HG03060 (cell line): ENCODE data around the gene ADRA2B.

Experiments used
- ATAC-seq: cut with Tn5 transposase; IDR thresholded peaks from one replicate; pipeline ENCODE4 v1.9.1; 2021; ENCODE audit warnings: low read depth, moderate number of reproducible peaks; ENCODE audit not compliant: unreplicated experiment

The ADRA2B gene

DNA sequence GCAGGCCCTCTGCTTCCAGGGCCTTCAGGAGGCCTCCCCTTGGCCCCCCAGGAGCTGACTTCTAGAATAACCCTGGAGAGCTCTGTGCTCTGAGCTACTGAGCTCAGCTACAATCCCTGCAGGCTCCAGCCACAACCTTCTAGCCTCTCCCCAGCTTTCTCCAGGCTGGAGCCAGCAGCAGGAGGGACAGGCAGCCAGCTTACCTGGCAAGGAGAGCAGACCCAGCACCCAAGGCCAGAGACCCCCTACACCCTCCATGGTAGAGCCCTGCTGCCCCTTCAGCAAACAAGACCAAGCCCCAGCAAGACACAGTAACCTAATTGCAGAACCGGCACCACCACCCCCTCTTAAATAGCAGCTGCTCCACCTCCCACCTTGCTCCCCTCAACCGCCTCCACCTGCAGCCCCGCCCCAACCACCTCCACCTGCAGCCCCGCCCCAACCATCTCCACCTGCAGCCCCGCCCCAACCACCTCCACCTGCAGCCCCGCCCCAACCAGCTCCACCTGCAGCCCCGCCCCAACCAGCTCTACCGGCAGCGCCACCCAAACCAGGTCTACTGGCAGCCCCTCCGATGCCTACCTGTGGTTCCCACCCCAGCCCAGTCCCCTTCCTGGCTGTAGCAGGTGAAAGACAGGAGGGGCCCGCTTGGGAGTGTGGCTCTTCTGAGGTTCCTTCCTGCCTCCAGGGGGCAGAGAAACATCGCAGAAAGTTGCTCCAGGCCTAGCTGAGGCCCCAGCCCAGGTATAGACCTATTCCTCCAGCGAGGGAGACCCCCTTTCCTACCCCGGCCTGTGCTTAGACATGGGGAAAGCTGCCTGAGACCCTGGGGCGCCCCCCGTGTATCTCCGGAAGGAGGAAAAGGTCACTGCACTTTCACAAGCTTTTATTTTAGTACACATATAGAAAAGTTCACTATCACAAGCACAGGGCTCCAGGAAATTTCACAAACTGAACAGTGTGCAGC is 22.1 kb upstream of the ADRA2B start, which contains the start of gene ASTL:
Gene ASTL (minus strand): TSS at position 324 of the 967 bp plus-strand sequence. CDS start 66 bp downstream, at position 258.
- no peak for ATAC-seq

DNA sequence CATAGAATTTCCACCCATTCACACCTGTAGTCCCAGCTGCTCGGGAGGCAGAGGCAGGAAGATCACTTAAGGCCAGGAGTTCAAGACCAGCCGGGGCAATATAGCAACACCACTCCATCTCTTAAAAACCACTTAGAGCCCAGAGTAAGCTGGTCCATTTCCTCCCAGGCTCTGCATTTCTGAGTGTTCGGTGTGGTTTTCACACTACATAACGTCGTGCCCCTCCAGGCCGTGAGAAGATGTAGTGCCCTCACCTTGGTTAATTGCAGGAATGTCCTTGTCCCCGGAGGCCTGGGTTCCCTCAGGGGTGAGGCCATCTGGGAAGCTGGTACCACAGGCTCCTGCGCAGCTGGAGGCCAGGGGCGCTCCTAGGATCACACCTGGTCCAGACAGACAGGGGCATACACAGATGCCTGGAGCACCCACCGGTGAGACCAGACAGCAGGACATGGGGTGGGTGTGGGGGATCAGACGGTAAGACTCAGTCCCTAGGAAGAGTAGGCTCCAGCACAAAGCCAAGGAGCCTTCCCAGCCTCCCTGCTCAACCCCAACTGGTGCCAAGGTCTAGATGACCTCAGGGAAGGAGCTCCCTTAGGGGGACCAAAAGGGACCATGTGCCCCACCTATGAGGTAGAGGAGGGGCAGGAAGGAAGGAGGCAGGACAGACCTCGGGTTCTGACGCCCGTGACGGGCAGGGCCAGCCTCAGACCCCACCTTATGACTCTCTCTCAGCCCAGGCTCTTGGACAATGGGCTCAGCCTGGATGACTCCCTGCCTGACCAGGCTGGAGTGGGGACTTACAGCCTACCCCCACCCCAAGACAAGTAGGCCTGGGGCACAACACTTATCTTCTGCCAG is 21.2 kb upstream of the ADRA2B start:
- ATAC-seq = no peak

DNA sequence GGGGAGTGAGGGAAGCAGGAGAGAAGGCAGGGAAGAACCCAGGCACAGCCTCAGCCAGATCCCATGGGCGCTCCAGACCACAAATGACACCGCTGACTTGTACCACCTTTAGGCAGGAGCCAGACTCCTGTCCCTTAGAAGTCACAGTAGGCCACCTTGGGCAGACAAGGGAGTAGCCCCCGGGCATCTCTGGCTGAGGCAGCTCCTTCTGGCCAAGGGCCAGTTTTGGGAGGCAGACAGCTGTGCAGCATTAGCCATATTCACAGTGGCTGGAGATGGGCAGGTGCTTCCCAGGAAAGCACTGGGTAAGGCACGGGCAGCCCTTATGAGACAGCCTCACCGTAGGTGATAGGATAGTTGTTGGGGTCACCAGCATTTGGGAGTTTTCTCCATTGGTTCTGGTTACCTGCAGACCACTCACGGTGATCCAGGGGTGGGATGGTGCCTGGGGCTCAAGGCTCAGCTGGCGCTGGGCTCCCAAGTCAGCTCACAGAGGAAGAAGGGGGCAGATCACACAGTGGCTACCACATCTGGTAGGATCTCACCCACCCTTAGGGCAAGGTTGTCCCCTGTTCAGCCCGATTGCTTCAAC is 19.9 kb upstream of the ADRA2B start:
- no peak for ATAC-seq

DNA sequence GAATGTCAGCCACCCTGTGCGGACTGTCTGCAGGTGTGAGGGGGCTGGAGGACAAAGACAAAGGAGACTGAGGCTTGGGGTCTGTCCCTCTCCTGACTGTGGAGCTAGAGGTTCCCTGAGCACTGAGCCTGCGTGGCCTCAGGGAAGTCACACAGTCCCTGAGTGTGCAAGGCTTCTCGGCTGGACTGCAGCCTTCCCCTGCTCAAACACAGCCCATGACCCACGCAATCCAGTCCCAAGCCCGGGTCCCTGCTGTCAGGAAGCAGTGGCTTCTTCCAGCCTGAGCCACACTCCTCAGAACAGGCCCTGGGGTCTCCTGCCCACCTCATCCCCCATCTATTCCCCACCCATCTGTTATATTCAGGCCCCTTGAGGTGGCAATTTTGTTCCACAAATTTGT is 19.2 kb upstream of the ADRA2B start:
- ATAC-seq = no peak

DNA sequence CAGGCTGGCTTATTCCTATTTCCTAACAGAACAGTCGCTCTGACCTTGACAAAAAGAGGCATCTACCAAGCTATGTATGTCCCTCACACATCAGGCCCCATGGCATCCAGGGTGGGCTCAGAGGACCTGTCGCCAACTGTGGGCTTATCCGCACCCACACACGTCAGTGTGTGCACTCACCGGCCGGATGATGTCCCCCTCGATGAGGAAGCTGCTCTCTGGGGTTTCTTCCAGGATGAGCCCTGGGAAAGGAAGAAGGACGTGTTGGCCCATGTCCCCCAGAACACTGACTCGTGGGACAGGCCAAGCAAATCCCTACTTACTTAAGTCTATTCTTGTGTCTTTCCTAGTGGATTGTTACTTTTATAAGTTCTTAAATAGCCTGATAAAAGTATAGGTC is 18.8 kb upstream of the ADRA2B start:
- no peak for ATAC-seq

DNA sequence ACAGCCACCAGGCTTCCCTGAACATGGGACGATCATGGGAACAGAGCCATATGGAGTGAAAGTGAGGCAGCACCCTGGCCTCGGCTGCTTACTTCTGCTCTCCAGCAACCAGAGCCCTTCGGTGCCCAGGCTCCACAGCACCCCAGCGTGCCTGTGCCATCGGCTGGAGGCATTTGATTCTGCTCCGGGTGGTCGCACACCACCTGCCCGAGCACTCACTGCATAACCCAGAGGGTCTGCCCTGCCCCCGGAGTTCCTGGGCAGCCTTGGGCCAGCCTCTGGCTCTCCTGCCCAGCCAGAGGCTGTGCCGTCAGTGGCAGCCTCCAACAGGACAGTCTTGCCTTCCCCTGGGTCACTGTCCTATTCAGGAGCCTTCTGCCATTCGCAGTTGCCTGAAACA is 18.1 kb upstream of the ADRA2B start:
- no peak for ATAC-seq

DNA sequence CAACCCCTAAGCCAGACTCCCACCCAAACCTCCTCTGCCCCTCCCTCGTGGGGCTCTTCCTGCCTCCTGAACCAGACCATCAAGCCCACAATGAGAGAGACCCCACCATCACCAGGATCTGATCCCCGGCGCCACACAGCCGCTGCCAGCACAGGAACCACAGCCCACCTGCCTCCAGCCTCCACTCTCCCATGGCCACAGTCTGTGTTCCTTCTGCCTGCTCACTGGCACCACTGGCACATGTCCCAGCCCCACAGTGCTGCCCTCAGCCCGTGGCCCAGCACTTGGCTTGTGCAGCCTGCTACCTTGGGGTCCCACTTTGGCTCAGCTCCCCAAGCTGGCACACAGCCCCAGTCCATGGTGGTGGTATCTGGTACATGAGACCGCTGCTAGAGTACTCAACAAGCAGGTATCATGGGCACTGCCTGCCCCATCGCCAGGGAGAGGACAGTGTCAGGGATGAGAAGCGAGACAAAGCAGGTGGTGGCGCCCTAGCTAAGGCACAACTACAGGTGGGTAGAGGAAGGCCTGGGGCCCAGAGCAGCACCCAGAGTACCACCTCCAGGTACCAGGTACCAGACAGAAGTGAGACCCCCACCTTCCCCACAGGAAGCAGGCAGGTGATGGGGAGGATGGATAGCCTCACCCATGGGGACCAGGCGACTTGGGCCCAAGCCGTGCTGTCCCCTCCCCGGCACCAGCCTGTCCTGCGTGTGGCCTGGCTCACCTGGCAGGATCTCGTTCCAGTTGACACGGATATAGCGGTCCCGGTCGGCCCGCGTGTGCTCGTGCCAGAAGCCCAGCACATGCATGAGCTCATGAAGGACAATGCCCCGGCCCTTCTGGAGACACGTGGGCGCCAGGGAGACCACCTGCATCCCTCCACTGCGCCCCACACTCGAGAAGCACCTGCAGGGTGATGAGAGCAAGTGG is 15.7 kb upstream of the ADRA2B start:
- no peak for ATAC-seq

DNA sequence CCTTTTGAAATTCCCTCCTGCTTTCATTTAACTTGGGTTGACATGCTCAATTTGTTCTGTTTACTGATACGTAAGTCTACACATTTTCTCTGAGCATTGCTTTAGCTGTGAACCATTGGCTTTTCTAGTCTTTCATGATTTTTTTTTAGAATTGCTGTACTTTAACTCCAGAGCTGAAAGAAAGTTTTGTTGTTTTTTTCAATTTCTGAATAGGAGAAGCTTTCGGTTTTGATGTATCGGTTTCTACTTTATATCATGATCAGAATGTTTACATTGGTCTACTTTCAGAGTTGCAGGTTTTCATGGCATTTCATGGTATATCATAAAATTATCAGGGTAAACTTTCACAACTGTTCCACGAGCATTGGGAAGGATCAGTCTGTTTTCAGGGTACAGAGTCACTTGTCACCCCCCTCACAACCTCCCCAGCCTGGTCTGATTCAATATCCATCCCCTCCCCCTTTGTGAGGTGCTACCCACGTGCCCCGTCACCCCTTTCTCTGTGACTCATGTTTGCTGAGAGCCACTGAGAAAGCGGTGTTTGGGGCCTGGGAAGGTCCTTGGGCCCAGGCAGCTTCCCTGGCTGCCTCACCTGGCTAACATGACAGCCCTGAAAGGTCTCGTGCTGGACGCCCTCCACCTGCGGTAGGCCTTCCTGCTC is 14.9 kb upstream of the ADRA2B start:
- no peak for ATAC-seq

DNA sequence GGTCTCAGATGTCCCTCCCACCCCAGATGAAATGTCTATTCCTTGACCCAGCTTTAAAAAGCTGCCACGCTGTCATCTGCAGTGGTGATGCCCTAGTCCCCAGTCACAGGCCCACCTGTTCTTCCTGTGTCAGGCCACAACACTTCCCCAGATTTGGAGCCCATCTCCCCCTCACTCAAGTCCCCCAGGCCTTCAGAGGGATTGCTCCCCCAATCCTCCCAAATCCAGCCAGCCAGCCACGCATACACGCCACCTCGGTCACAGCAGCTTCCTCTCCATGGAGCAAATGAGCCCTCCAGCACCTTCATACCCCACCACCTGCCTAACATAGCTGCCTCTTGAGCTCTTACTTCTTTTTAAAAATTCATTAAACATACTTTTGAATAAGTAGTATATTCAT is 14.1 kb upstream of the ADRA2B start:
- ATAC-seq = no peak

DNA sequence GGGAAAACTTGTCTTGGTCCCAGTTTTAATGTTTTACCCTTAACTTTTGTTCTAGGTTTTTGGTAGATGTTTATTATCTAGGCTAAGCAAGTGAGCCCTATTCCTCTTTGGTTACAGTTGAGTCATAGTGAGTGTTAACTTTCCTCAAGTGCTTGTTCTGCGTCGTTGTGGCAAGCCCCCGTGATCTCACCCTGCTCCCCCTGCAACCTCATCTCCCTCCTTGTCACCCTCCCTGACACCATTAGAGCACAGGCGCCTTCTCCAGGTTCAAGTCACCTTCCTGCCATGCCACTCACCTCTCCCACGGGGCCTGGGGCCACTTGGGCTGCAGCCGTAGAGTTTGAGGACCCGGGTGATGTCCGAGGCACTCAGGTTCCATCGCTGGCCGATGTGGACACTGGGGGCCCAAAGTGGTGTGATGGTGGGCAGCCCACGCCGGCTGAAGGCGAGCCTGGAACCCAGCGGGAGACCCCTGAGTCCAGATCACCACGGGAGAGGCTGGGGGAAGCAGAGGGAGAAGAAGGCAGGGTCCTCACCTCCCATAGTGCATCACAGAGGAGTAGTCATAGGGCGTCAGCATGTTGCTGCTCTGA is 13.3 kb upstream of the ADRA2B start:
- no peak for ATAC-seq

DNA sequence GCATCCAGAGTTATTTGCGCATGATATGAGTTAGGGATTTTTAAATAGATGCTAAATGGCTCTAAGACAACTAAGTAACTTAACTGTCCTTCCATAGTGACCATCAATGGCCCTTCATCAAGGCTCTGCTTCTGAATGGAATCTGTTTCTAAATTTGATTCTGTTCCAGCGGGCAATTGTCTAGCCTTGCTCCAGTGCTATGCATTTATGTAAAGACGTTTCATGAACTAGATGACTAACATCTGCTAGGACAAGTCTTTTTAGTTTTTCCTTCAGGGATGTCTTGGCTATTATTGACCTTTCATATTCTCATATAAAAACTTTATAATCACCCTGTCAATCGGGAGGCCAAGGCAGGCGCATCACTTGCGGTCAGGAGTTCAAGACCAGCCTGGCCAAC is 12.1 kb upstream of the ADRA2B start:
- no peak for ATAC-seq

DNA sequence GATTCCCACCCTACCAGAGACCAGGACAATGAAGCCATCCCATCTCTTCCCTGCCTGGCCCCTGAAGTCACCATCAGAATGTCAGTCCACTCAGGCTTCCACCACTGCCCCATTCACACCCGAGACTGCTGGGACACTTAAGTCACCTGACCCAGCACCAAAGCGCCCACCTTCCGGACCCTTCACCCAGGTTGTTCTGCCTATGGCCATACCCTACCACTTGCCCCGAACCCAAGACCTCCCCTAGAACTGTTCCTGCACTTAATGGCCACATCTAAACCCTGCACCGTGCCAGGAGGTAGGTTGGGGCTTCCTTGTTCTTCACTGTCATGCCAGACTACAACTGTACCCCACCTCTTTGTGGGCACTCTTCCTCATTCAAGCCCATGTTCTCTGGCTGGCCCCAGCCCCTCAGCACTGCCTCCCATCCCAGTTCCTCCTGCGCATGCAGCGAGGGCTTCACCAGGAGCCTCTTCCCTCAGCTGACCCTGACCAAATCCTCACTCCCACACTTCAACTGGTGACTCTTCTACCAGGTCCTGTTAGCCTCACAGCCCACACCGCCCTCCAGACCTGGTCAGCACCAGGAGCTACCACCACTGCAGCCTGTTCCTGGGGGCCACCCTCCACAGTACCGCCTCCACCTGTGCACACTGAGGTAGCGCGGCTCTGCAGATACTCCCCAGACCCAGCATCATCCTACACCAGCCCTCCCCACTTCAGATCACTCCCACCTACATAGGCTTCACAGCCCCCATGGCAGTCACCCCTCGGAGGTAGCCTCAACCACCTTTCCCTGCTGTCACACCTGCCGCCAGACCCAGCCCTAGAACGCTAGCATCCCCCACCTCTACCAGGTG is 8.3 kb upstream of the ADRA2B start:
- ATAC-seq = no peak

DNA sequence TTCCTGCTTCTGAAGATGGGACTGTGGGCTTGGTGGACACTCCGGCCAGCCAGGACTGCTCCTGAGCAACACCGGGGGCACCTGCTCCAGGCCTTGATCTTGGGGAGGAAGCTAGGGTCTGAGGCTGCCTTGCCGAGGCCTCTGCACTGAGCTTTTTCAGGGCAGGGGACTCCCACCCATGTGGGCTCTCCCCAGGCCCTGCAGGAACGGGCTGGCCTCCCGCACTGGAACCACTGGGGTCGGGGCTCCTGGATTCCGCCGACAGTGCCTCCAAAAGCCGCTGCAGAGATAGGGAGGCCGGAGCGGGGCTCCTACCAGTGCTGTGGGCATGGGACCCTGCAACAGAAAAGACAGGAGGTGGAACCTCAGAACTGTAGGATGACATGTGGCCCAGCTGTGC is 7.6 kb upstream of the ADRA2B start:
- ATAC-seq = no peak

DNA sequence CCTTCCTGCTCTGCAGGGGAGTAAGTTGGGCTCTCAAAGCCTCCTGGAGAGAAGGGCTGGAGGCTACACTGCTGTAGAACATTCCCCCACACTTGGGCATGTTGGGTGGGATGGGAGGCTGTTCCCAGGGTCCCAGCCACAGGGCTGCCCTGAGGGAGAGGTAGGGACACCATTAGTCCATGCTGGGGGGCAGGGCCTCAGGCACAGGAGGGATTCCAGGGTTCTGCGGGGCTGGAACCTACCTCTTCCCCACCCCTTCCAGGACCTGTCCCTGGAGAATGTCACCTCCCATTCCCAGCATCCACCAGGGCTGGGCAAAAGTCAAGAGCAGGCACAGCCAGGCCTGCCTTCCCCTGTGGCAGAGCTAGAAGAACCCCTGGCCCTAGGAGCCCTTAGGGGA is 6.9 kb upstream of the ADRA2B start:
- ATAC-seq = no peak

DNA sequence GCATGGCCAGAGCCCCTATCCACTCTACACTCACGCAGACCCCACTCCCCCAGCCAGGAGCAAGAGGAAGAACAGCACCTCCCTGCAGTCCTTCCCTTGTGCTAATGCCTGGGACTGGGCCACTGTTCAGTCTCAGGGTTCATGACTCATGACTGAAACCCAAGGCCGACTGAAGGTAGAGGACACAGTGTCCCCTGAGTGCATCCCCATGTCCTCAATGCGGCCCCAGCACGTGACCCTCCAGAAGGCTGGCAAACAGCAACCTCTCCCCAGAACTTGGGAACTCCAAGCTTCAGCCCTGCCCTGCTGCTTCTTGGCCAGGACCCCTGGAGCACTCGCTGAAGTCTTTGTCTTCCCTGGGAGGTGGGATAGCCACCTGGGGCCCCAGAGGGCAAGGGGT is 6.0 kb upstream of the ADRA2B start:
- ATAC-seq = no peak

DNA sequence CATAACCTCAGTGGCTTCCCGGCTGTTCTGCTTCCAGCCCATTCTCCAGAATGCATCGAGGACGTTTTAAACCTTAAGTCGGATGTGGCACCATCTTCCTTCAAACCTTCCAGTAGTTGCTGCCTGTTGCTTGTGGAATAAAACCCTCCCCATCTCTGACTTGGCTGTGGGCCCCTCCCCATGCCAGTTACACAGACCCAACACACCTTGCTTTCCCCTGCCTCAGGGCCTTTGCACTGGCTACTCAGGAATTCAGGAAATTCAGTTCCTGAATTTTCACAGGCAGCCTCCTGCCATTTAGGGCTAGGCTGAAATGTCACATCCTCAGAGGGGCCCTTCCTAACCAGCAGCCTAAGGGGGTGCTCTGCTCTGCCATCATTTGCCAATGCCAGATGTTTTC is 5.0 kb upstream of the ADRA2B start:
- ATAC-seq = no peak

DNA sequence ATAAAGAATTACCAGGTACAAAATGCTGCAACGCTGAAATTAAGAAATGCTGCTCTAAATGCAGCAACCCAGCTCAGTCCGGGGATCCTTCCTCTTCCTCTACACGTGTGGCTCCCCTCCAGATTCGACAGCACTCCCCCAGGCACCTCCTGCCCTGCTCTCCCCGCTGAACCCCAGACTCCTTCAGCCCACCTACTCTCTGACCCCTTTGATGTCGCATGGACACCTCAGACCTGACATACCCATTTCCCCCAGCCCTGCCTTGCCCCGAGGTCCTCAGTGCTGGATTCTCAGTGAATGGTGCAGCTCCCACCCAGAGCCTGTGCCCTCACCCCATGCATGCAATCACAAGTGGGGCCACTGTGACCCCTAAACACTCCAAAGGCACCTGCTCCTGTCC is 4.6 kb upstream of the ADRA2B start:
- ATAC-seq = no peak

DNA sequence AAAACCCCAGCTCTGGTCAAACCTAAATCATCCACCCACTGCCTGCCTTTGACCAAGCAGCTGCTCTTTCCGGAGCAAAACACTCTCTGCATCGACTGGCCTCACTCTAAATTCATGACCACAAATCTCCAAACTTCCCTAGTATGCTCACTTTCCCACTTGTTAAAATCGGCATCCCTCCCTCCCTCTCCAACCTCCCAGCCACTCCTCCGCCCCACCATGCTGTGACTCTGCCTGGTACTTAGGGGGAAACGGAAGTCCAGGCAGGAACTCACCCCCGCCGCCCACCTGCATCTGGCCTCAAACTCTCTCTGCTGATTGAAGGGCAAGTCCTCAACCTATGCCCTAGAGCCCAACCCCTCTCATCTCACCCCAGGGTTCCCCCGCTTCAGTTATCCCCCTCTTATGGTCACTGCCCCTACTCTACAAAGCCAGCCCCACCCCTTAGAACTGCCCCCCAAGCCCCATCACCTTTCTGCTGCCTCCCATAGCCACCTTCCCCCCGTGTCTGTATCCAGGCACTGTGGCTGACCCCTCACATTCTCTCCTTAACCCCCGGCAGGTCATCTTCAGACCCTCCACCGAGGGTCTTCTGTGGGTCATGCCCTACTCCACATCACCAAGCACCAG is 3.8 kb upstream of the ADRA2B start:
- no peak for ATAC-seq
